ENCODE results near the gene STK11IP.

The STK11IP gene

GRCh38 chr2:219634951-219635751, 37.5 kb downstream of the STK11IP start:
- no peak for DNase-seq (ENCODE audit: low spot score)

- no peak for DNase-seq (ENCODE audit: low spot score)
Observed at GRCh38 chr2:219636144-219636915, 38.7 kb downstream of the STK11IP start.

- no peak for DNase-seq (ENCODE audit: low spot score)
Observed at GRCh38 chr2:219636941-219637841, 39.5 kb downstream of the STK11IP start.

GRCh38 chr2:219637842-219638185, 40.2 kb downstream of the STK11IP start:
- DNase-seq (ENCODE audit: low spot score) = no peak

GRCh38 chr2:219638217-219638947, 40.7 kb downstream of the STK11IP start:
- DNase-seq (ENCODE audit: low spot score) = no peak

- no peak for DNase-seq (ENCODE audit: low spot score)
Observed at GRCh38 chr2:219638948-219639755, 41.5 kb downstream of the STK11IP start.

GRCh38 chr2:219641390-219642068, 43.9 kb downstream of the STK11IP start:
- DNase-seq (ENCODE audit: low spot score) = no peak

GRCh38 chr2:219642069-219642454, 44.4 kb downstream of the STK11IP start:
- DNase-seq (ENCODE audit: low spot score) = no peak

GRCh38 chr2:219642465-219643083, 44.9 kb downstream of the STK11IP start:
- peak; percentile 91 for DNase-seq (ENCODE audit: low spot score)

GRCh38 chr2:219643084-219643473, 45.4 kb downstream of the STK11IP start:
- no peak for DNase-seq (ENCODE audit: low spot score)

GRCh38 chr2:219643788-219644398, 46.2 kb downstream of the STK11IP start:
- peak; percentile 76 for DNase-seq (ENCODE audit: low spot score)

GRCh38 chr2:219644801-219645480, 47.3 kb downstream of the STK11IP start:
- DNase-seq (ENCODE audit: low spot score) = no peak

GRCh38 chr2:219645631-219646527, 48.2 kb downstream of the STK11IP start:
- DNase-seq (ENCODE audit: low spot score) = no peak

- DNase-seq (ENCODE audit: low spot score) = no peak
Observed at GRCh38 chr2:219648176-219648575, 50.5 kb downstream of the STK11IP start.

GRCh38 chr2:219648963-219649362, 51.3 kb downstream of the STK11IP start:
- DNase-seq (ENCODE audit: low spot score) = no peak

- DNase-seq (ENCODE audit: low spot score) = no peak
Observed at GRCh38 chr2:219650426-219651248, 53.0 kb downstream of the STK11IP start.
